Measurements from ENCODE around the gene COG7.
"Not testable (repeated sequence)": the region's sequence is repeated elsewhere in the genome, so short reads cannot be mapped to it uniquely, and the experiment has no call there.

The COG7 gene

DNA sequence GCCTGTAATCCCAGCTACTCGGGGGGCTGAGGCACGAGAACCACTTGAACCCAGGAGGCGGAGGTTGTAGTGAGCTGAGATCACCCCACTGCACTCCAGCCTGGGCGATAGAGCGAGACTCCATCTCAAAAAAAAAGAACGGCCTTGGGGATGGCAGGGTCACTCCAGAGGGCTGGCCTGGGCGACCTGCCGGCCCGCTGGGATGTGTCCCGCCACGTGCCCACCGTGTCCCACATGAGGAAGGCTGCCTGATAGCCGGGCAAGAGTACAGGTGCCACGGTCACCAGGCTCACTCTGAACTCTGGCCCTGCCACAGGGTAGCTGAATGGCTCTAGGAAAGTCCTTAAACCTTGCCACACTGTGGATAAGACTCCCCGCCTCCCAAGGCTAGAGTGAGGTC, 67.5 kb downstream of the COG7 start:
- no peak for DNase-seq (ENCODE audit: low read depth in 2 of 2)

DNA sequence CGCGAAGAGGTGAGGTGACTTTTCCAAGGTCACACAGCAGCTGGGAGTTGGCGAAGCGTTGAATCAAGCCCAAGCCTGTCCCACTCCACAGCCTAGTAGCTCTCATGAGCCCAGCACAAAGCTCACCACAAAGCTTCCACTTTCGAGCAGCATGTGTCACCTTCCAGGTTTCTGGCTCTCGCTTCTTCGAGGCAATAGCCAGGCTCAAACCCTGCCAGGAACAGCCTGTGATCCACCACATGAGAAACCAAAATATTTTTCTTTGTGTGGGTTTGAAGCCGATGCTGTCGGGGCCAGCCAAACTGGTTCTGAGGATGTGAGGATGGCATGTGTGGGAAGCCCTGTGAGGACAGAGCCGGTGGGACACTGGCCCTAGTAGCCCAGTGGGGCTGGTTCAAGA, 68.1 kb downstream of the COG7 start:
- no peak for DNase-seq (ENCODE audit: low read depth in 2 of 2)

DNA sequence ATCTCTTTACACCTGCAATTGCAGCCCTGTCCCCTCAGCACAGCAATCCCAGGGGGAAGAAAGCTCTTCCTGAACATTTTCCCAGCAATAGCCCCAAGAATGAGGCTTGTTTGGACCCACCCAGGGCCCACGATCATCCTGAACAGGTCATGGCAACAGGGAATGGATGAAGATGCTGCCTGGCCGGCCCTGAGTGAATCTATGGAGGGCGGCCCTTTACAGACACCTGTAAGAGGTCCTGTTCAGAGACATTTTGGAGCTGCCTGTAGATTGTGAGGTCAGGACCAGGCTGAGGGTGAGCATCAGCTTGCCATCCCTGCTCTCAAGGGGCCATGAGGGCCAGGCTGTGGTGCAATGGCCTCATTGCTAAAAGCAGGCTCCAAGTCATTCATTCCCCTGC, 69.1 kb downstream of the COG7 start:
- DNase-seq (ENCODE audit: low read depth in 2 of 2) = no peak

DNA sequence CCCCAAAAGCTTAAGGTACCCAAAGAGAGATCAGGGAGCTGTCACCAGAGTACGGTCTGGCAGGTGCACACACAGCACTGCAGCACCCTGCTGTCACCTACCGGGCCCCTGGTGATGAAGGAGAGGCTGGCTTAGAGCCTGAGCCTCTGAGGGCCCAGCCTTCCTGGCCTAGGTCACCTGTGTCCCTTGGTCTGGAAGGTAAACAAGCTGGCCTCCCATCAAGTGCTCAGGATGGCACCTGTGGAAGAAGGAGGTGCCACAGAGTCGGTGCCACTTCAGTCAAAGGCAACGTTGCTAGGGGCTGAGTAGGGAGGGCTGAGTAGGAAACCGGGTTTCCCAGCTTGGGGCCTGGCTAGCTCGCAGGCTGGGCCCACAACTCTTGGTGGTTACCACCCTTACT, 70.7 kb downstream of the COG7 start:
- DNase-seq (ENCODE audit: low read depth in 2 of 2) = no peak

DNA sequence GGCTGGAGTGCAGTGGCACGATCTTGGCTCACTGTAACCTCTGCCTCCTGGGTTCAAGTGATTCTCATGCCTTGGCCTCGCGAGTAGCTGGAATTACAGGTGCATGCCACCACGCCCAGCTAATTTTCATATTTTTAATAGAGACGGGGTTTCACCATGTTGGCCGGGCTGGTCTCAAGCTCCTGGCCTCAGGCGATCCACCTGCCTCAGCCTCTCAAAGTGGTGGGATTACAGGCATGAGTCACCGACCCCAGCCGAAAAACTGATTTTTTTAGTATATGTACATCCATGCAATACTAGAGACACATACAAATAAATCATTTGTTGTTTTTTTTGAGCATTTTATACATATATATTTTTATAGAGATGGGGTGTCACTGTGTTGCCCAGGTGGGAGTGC, 71.3 kb downstream of the COG7 start:
- not testable (repeated sequence) for DNase-seq (ENCODE audit: low read depth in 2 of 2)

DNA sequence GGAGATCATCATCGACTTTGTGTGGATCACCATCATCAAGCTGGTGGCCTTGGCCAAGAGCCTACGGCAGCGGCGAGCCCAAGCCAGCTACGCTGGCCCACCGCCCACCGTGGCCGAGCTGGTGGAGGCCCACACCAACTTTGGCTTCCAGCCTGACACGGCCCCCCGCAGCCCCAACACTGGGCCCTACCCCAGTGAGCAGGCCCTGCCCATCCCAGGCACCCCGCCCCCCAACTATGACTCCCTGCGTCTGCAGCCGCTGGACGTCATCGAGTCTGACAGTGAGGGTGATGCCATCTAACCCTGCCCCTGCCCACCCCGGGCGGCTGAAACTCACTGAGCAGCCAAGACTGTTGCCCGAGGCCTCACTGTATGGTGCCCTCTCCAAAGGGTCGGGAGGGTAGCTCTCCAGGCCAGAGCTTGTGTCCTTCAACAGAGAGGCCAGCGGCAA, 72.5 kb downstream of the COG7 start:
- DNase-seq (ENCODE audit: low read depth in 2 of 2) = no peak

DNA sequence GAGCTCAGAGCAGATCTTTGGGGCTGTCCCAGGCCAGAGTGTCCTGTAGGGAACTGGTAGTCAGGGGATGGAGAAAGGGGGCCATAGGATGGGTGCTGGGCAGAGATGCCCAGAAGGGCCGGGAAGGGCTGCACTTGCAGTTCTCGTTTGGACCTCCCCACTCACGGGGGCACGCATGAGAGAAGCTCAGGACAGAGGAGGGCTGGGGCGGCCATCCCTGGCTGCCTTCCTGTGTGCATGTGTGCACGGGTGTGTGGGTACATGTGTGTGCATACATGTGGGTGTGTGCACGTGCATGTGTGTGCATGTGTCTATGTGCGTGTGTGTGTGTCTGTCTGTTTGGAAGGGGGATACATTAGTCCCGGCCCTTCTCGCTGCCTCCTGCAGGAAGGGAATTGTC, 73.3 kb downstream of the COG7 start:
- DNase-seq (ENCODE audit: low read depth in 2 of 2) = no peak

DNA sequence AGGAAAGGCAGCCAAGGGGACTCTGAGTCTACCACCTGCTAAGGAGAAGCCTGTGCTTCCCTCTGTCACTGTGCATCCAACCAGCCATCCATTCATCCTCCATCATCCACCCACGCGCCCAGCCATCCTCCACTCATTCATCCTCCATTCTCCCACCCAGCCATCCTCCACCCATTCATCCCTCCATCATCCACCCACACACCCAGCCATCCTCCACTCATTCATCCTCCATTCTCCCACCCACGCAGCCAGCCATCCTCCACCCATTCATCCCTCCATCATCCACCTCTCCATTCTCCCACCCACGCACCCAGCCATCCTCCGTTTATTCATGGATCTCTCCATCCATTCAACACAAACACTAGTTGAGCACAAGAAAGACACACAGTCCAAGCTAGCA, 74.1 kb downstream of the COG7 start:
- DNase-seq (ENCODE audit: low read depth in 2 of 2) = no peak

DNA sequence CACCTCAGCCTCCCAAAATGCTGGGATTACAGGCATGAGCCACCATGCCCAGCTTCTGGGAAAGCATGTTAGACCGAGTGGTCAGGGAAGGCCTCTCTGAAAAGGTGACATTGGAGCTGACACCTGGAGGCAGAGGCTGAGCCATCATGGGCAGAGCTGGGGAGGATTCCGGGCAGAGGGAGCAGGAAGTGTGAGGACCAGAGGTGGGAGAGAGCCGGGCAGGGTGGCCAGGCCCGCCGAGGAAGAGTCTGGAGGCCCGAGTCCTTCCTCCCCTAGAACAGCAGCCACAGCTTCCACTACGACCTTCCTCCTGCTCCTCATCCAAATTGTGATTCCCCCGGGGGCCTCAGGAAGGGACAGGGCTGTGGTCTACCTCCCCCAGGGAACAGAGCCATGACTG, 74.7 kb downstream of the COG7 start:
- no peak for DNase-seq (ENCODE audit: low read depth in 2 of 2)

DNA sequence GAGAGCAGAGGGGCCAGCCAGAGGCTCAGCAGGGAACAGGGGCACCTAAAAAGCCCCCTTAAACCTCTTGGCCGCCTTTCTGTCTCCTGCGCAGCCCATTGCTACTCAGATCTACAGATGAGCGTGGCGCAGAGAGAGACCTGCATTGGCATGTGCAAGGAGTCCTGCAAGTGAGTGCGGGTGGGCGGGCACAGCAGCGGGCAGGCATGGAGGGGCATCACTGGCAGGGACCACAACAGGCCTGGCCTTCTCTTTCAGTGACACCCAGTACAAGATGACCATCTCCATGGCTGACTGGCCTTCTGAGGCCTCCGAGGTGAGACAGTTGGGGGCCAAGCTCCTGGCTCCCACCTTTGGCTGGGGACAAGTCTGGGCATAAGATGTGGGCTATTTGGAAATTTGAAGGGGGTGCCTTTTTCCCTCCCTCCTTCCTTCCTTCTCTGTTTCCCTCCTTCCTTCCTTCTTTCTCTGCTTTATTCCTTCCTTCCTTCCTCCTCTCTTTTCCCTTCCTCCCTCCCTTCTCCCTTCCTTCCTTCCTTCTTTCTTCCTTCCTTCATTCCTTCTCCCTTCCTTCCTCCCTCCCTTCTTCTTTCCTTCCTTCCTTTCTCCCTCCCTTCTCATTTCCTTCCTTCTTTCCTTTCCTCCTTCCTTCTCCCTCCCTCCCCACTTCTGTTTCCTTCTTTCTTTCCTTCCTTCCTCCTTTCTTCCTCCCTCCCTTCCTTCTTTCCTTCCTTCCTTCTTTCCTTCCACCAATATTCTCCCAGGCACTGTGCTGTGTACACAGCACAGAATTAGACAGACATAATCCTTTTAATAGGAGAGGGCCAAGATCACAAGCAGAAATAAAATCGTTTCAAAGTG, 75.7 kb downstream of the COG7 start:
- DNase-seq (ENCODE audit: low read depth in 2 of 2) = no peak

DNA sequence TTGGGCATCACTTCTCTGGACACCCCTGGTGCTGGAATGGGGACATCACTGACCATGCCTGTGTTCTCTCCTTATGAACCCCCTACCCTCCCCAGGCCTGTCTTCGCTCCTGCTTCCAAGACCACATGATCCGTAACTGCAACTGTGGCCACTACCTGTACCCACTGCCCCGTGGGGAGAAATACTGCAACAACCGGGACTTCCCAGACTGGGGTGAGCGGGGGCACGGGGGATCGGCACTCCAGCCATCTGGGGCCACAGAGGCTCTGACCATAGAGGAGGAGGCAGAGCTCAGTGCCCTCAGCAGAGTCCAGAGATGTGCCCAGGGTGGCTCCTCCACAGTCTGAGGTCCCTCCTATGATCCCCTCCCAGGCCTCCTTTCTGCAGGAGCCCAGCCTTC, 77.3 kb downstream of the COG7 start:
- DNase-seq (ENCODE audit: low read depth in 2 of 2) = no peak

DNA sequence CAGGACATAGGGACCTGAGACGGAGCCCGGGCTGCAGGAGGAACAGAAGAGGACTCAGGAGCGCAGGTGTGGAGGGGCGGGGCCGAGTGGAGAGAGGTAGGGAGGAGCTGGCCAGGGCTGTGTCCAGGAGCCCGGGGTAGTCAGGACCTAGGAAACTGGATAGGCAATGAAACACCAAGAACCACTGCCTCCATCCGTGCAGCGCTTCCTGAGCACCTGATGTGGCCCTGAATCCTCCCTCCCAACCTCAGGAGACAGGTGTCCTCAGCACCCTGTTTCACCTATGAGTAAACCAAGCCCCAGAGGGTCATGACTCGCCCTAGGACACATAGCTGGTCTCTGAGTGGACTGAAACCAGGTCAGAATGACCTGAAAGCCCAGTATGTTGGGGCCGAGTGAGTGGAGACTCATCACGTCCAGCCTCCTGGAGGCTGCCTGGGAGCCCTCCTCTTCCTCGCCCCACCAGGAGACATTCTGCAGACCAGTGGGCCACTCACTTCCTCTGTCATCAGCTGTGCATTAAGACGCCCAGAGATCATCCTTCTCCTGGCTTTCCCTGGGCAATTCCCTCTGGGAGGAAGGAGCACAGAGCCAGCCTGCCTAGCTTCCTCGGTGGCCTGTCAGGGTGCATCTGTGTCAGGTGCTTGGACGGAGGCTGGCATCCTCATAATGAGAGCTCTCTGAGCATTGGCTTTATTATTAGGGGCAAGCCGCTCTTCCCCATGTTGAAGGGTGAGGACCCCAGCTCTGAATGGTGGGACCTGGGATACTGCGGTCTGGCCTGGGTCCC, 78.1 kb downstream of the COG7 start:
- DNase-seq (ENCODE audit: low read depth in 2 of 2) = no peak

DNA sequence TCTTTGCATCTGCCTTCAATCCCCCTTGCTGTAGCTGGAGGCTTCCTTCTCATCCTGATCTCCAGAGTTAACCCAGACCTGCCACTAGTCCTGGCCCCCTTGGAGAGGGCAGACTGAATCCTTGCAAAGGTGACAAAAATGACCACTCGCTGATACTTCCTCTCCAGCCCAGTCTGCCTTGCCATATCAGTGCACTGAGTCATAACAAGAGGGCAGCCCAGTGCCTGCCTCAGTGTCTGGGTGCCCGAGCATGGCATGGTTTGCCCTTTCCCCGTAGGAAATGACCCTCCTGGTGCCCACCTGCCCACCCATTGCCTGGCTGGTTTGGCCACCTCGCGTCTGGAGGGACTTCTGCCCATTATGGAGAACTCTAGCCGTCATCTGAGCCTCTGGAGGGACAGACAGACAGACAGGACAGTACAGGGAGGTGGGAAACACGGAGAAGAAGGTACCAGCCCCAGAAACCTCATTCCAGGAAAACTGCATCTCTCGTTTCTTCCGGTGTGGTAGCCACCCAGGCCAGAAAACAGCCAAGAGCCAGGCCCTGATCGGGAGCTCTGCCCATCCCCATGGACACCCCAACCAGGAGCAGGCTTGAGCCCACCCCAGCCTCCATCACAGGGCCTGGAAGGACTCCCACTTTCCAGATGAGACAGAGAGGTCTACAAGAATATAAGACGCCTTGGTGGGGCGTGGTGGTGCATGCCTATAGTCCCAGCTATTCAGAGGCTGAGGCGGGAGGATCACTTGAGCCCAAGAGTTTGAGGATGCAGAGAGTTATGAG, 79.4 kb downstream of the COG7 start:
- no peak for DNase-seq (ENCODE audit: low read depth in 2 of 2)

DNA sequence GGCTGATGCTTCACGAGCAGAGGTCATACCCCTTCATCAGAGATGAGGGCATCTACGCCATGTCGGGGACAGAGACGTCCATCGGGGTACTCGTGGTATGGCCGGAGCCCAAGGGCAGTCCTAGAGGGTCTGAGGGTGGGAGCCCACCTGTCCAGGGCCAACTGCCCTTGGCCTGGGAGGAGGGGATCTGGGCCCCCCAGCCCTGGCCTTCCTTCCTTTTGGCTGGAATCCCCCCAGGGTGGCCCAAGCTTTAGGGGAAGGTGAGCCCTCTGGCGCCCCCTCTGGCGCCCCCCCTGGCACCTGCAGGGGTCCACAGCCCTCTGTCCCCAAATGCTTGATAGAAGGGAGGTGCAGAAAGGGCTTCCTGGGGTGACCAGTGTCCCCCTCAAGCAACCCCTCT, 81.6 kb downstream of the COG7 start:
- DNase-seq (ENCODE audit: low read depth in 2 of 2) = no peak

DNA sequence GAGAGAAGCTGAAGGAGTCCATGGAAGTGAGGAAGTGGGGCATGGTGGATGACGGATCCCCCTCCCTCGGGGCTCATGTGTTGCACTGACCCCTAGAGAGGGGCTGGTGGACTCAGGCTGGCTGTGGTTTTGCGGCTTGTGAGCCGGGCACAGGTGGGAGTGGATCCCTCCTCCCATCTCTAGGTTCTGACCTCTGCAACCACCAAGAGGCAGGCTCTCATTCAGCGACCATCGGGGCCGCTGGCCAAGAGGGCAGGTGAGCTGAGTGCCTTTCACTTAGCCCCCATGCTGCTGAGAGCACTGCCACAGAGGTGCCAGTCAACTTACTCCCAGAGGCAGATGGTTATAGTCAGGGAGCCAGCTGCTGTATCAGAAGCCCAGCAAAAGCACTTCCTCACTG, 83.6 kb downstream of the COG7 start:
- no peak for DNase-seq (ENCODE audit: low read depth in 2 of 2)

DNA sequence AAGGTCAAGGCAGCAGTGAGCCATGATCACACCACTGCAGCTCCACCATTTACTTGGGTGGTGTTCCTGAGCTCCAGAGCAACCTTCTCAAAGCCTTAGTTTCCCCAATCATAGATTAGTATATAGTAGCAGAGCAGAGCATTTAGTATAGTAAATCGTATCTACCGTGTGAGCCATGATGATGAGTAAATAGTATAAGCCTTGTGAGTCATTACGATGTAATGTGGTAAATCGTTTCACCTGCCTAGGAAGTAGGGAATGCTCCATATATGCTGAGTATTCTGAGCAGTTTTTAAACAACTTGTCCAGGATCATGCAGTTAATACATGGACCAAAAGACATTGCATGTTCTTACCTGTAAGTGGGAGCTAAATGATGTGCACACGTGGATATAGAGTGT, 84.5 kb downstream of the COG7 start:
- DNase-seq (ENCODE audit: low read depth in 2 of 2) = no peak

DNA sequence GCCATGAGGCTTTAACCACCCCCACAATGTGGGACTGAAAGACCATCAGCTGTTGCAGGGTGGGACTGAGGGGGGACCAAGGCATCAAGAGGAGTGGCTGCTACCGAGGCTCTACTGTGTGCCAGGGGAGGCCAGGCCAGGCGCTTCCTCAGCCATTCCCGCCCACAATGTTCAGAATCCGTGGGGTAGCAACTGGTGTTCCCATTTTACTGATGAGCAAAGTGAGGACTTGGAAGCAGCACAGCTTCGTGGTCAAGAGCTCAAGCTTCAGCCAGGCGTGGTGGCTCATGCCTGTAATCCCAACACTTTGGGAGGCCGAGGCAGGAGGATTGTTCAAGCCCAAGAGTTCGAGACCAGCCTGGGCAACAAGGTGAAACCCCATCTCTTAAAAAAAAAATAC, 85.0 kb downstream of the COG7 start:
- DNase-seq (ENCODE audit: low read depth in 2 of 2) = no peak

DNA sequence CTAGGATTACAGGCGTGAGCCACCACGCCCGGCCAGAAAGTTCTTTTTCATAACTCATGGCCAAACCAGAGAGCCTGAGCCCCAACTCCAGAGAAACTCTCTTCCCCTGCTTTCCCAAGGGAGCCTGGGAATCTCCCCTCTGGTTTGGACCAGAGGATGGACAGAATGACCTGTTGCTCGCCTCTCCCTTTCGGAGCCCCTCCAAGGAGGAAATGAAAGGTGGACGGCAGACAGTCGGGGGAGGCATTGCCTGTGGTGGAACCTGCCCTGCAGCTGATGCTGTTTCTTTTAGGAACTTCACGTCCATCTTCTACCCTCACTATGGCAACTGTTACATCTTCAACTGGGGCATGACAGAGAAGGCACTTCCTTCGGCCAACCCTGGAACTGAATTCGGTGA, 85.4 kb downstream of the COG7 start:
- no peak for DNase-seq (ENCODE audit: low read depth in 2 of 2)

DNA sequence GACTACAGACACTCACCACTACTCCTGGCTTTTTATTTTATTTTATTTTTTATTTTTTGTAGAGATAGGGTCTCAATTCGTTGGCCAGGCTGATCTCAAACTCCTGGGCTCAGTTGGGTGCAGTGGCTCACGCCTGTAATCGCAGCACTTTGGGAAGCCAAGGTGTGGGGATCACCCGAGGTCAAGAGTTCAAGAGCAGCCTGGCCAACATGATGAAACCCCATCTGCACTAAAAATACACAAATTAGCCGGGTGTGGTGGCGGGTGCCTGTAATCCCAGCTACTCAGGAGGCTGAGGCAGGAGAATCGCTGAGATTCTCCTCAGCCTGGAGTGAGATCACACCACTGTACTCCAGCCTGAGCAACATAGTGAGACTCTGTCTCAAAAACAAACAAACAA, 86.6 kb downstream of the COG7 start:
- DNase-seq (ENCODE audit: low read depth in 2 of 2) = not testable (repeated sequence)

DNA sequence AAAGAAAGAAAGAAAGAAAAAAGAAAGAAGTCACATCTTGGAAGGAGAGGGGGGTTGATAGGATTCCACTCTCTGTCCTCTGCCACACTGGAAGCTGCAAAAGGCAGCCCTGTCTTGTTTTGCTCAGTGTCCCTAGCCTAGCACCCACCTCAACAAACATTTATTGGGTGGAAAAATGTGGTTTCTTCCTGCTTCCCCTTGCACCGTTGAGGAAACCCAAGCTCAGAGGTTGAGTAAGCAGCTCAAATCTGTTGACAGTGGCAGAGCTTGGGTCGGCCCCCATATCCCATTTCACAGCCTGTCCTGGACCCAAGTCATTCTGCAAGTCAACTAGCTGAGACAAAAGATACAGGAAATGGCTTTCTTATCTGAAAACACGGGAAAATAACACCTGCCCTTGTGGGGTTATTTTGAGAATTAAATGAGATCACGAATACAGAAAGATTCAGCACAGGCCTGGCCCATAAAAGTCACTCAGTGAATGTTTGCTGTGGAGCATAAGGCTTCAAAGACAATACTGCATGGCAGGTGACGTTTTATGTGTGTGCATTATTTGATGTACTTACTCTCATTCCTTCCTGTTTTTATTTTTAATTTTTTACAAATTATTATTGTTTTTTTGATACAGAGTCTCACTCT, 87.3 kb downstream of the COG7 start:
- no peak for DNase-seq (ENCODE audit: low read depth in 2 of 2)

DNA sequence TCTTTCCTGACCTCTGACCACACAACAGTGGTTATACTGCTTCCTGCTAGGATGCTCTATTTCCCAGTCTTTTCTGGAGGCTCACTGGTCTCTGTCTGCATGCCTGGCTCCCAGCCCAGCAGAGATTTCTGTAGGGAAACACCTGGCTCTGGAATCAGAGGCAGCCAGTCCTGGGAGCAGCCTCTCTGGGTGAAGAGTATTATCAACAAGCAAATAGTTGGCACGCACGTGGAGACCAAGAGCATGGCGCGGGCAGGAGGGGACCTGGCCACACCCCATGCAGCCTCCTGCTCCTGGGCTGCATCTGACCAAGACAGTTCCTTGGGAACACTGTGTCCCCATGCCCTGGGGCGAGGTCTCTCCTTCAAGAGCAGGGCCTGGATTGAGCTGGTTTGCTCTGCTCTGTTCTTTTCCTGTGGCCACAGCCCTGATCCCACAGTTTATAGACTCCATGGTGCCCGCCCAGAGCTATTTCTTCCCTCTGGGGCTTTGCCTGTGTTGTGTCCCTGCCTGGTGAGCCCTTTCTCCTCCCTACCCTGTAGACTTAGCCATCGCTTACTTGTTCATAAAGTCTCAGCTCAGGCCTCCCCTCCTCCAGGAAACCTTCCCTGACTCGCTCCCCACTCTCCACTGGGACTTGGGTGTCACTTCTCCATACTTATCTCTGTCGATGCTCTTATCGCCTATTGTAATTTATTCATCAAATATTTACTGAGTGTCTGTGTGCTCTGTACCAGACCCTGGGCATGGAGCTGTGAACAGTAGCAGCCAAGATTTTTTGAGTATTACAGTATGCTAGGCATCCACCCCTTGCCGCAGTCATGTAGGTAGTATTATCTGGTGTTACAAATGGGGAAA, 90.3 kb downstream of the COG7 start:
- DNase-seq (ENCODE audit: low read depth in 2 of 2) = no peak

Measured in stimulated activated CD8-positive, alpha-beta memory T cell treated with anti-CD3 and anti-CD28 coated beads, Interleukin-7, amount 100 ng/mL, for 1 hour (primary cell).